ENCODE measurements around the gene MRPS15. TPM values are rescaled to one million over a fixed set of nuclear protein-coding genes. Genes with fewer than 3 reads are reported as not detected.
A peak's percentile ranks its signal among the peaks of the same experiment; 100 is the strongest.

Gene MRPS15
- total and polyA plus RNA-seq, 4 donors, result 30.7 to 248 (median 94.2) TPM

DNA sequence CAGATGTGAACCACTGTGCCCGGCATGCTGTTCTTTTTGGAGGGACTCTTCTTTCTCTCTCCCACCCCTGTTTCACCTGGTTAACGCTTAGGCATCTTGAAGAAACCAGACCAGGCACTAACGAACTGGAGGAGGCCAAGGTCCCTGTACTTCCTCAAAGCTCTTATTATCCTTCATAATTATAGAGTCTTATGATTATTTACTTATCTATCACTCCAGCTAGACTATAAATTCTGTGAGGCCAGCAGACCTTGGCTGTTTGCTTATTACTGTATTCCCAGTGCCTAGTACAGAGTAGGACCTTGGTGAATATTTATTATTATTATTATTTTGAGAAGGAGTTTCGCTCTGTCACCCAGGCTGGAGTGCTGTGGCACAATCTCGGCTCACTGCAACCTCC is 12.8 kb upstream of the MRPS15 start:
- TF ChIP-seq, protein P1, sequence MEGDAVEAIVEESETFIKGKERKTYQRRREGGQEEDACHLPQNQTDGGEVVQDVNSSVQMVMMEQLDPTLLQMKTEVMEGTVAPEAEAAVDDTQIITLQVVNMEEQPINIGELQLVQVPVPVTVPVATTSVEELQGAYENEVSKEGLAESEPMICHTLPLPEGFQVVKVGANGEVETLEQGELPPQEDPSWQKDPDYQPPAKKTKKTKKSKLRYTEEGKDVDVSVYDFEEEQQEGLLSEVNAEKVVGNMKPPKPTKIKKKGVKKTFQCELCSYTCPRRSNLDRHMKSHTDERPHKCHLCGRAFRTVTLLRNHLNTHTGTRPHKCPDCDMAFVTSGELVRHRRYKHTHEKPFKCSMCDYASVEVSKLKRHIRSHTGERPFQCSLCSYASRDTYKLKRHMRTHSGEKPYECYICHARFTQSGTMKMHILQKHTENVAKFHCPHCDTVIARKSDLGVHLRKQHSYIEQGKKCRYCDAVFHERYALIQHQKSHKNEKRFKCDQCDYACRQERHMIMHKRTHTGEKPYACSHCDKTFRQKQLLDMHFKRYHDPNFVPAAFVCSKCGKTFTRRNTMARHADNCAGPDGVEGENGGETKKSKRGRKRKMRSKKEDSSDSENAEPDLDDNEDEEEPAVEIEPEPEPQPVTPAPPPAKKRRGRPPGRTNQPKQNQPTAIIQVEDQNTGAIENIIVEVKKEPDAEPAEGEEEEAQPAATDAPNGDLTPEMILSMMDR (IDR thresholded peaks at IDR 0.05; ENCODE audit: control extremely low read depth, extremely low read depth), result no peak
- 78 to 83% methylated on average over 5 of the region's 5 CpGs for WGBS, 2 donors
- H3K27ac ChIP-seq (ENCODE audit: low read depth in 1 of 2, low read length in 1 of 2), result no peak overlapping the region
- ATAC-seq (ENCODE audit: insufficient read depth, low FRiP score) (no peak), DNase-seq (no peak)
- H3K9me3 ChIP-seq (ENCODE audit: control insufficient read depth in 4 of 4, insufficient read depth in 3 of 4, low read length in 3 of 4), result no peaks in the 10 kb centered on the region
- H3K27me3 ChIP-seq (ENCODE audit: control insufficient read depth in 3 of 3, insufficient read depth in 3 of 3, low read length in 2 of 3), result no peaks in the 10 kb centered on the region
- no peak overlapping the region for H3K9ac ChIP-seq (ENCODE audit: insufficient read depth in 1 of 2, low read length in 2 of 2)
- no peak overlapping the region for H3K4me3 ChIP-seq
- H3K4me1 ChIP-seq (ENCODE audit: control insufficient read depth in 5 of 5, insufficient read depth in 5 of 5, low read length in 5 of 5), result peaks cover 0 to 6% (median 1%) of the 10 kb centered on the region in 5 donors
- H3K36me3 ChIP-seq (ENCODE audit: control insufficient read depth in 4 of 4, insufficient read depth in 4 of 4, low read length in 4 of 4), result peaks cover 0 to 4% (median 0%) of the 10 kb centered on the region in 4 donors

DNA sequence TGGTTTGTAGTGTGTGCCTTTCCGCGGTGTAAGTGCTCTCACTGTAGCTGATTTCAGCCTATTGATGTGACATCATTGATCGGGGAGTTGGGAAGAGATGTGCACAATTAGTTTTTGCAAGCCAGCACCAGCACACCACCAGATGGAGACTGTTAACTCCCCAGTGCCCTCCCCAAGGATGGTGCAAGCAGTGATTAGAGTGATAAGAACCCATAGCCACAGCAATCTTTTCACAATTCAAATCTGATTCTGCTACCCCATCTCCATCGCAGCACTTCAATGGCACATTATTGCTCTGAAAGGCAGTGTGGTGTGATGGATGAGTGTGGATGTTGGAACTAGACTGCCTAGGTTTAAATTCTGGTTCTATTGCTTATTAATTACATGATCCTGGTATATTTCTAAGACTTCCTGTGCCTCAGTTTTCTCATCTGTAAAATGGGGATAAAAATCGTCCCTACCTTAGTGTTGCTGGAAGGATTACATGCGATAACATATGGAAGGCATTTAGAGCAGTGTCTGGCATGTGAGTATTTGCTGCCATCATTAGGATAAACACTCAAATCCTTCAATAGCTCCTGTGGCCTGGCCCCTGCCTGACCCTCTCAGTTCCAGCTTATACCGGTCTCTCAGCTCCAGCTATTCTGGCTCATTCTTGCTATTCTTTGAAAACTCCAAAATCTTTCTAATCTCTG is 11.9 kb upstream of the MRPS15 start:
- H3K9me3 ChIP-seq (ENCODE audit: control insufficient read depth in 4 of 4, insufficient read depth in 3 of 4, low read length in 3 of 4), result no peaks in the 10 kb centered on the region
- H3K4me3 ChIP-seq, result no peak overlapping the region
- TF ChIP-seq, protein P1 (IDR thresholded peaks at IDR 0.05; ENCODE audit: control extremely low read depth, extremely low read depth), result no peak
- H3K9ac ChIP-seq (ENCODE audit: insufficient read depth in 1 of 2, low read length in 2 of 2), result no peak overlapping the region
- no peaks in the 10 kb centered on the region for H3K4me1 ChIP-seq (ENCODE audit: control insufficient read depth in 5 of 5, insufficient read depth in 5 of 5, low read length in 5 of 5)
- H3K27ac ChIP-seq (ENCODE audit: low read depth in 1 of 2, low read length in 1 of 2), result no peak overlapping the region
- DNase-seq (peak; percentile 31 to 55 (median 53)), ATAC-seq (ENCODE audit: insufficient read depth, low FRiP score) (no peak)
- H3K27me3 ChIP-seq (ENCODE audit: control insufficient read depth in 3 of 3, insufficient read depth in 3 of 3, low read length in 2 of 3), result no peaks in the 10 kb centered on the region
- WGBS, 2 donors, result 75 to 78% methylated on average over 7 of the region's 7 CpGs
- peaks cover 0 to 4% (median 0%) of the 10 kb centered on the region in 4 donors for H3K36me3 ChIP-seq (ENCODE audit: control insufficient read depth in 4 of 4, insufficient read depth in 4 of 4, low read length in 4 of 4)

- no peaks in the 10 kb centered on the region for H3K4me1 ChIP-seq (ENCODE audit: control insufficient read depth in 5 of 5, insufficient read depth in 5 of 5, low read length in 5 of 5)
- DNase-seq (no peak), ATAC-seq (ENCODE audit: insufficient read depth, low FRiP score) (no peak)
- TF ChIP-seq, protein P1 (IDR thresholded peaks at IDR 0.05; ENCODE audit: control extremely low read depth, extremely low read depth), result no peak
- H3K4me3 ChIP-seq, result no peak overlapping the region
- no peaks in the 10 kb centered on the region for H3K9me3 ChIP-seq (ENCODE audit: control insufficient read depth in 4 of 4, insufficient read depth in 3 of 4, low read length in 3 of 4)
- 82 to 87% methylated on average over 9 of the region's 9 CpGs for WGBS, 2 donors
- H3K27ac ChIP-seq (ENCODE audit: low read depth in 1 of 2, low read length in 1 of 2), result no peak overlapping the region
- peaks cover 0 to 4% (median 0%) of the 10 kb centered on the region in 4 donors for H3K36me3 ChIP-seq (ENCODE audit: control insufficient read depth in 4 of 4, insufficient read depth in 4 of 4, low read length in 4 of 4)
- no peak overlapping the region for H3K9ac ChIP-seq (ENCODE audit: insufficient read depth in 1 of 2, low read length in 2 of 2)
- no peaks in the 10 kb centered on the region for H3K27me3 ChIP-seq (ENCODE audit: control insufficient read depth in 3 of 3, insufficient read depth in 3 of 3, low read length in 2 of 3)
Measured at GRCh38 chr1:36475341-36475740, 11.2 kb upstream of the MRPS15 start.

Measured in lung (tissue), 12 donors.